ENCODE data around the gene AMBRA1.
"Not testable (repeated sequence)": the region's sequence is repeated elsewhere in the genome, so short reads cannot be mapped to it uniquely, and the experiment has no call there.

The AMBRA1 gene

DNA sequence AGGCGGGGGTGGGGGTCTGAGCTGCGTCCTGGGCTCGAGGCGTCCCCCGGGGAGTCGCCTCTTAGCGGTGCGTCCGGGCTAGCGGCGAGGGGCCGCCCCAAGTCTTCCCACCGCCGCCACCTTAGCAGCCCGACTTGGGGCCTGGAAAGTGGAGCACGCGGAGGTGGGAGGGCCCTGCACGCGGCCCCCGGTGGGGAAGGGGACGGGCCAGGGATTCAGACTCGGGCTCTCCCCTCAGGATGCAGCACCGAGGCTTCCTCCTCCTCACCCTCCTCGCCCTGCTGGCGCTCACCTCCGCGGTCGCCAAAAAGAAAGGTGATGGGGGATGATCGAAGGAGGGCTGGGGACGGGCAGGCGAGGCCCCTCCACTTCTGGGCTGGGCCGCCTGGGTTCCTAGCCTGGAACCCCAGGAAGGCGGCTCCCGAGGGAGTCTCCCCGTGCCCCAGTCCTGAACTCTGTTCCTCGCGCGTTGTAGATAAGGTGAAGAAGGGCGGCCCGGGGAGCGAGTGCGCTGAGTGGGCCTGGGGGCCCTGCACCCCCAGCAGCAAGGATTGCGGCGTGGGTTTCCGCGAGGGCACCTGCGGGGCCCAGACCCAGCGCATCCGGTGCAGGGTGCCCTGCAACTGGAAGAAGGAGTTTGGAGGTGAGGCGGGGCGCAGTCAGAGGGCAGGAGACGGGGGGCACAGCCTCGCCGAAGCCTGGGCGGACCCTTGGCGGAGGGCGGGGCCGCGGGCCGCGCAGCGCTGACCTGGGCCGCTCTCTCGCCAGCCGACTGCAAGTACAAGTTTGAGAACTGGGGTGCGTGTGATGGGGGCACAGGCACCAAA lies 211.8 kb downstream of the AMBRA1 start:
- DNase-seq (ENCODE audit: low spot score): peak; percentile 58

GRCh38 chr11:46381048-46381818 lies 212.6 kb downstream of the AMBRA1 start, which contains the start of gene MDK:
Gene MDK (plus strand): TSS chr11:46381669. CDS start chr11:46382058, 389 bp downstream.
- DNase-seq (ENCODE audit: low spot score): peak; percentile 72

DNA sequence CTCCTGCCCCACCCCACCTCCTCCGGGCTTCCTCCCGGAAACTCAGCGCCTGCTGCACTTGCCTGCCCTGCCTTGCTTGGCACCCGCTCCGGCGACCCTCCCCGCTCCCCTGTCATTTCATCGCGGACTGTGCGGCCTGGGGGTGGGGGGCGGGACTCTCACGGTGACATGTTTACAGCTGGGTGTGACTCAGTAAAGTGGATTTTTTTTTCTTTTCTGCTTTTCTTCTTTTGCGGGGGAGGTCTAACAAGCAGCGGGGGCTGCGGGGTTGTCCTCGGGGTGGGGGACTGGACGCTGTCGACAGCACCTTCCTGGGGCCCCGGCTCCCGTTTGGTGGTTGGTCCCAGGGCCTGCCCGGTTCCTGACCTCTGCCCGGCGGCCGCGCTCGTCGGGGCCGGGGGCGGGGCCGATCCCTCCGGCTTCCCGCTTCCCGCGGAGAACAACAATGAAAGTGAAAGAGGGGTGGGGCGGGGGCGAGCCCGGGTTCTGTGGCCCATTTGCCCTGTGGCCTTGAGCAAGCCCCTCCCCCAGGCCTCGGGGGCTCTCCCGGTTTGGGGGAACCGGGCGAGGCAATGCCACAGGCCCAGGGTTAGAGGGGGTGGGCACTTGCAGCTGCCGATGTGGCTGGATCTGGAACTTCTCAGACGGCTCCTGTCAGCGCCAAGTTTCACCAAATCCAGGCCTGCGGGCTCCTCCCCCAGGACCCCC lies 213.3 kb downstream of the AMBRA1 start:
- DNase-seq (ENCODE audit: low spot score): peak; percentile 82

- not testable (repeated sequence) for DNase-seq (ENCODE audit: low spot score)
Measured at GRCh38 chr11:46379482-46380293, 214.1 kb downstream of the AMBRA1 start.

DNA sequence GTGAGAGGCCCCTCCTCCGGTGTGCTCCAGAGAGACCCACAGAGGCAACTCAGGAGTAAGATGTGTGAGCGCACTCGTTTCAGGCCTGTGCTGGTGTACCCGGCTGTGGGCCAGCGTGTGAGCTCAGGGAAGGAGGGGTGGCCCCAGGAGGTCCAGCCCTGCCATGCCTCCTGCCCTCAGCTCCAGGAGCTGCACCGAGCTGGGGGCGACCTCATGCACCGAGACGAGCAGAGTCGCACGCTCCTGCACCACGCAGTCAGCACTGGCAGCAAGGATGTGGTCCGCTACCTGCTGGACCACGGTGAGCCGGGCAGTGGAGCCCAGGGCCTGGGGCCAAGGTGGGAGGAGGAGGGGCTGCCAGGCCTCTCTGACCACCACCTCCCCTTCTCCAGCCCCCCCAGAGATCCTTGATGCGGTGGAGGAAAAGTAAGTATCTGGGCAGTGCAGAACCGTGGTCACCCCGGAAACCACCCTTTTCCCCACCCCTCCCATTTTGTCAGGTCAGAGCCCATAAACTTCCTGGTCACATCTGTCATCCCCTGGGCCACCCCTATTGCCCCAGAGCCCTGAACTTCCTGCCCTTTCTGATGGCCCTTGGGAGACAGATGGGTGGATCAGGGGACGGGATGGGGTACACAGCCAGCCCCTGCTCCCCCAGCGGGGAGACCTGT lies 214.9 kb downstream of the AMBRA1 start:
- no peak for DNase-seq (ENCODE audit: low spot score)

DNA sequence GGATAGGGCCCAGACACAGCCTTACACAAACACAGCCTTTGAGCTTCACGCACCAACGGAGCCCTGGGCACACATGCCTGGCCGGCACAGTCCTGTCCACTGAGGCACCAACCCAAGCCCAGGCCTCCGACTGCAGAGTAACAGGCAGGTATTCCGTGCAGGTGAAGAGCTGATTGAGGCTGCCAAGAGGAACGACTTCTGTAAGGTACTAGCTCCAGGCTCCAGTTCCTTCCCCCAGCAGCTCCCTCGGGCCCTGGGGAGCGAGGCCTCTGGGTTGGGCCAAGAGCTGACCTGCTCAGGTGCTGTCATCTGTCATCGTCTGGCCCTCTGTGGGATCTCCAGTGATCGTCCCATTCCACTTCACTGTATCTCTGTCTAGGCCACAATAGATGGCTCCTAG lies 215.5 kb downstream of the AMBRA1 start:
- DNase-seq (ENCODE audit: low spot score): no peak

GRCh38 chr11:46377831-46378230 lies 216.0 kb downstream of the AMBRA1 start:
- no peak for DNase-seq (ENCODE audit: low spot score)

- DNase-seq (ENCODE audit: low spot score): no peak
Measured at GRCh38 chr11:46377290-46377689, 216.5 kb downstream of the AMBRA1 start.

DNA sequence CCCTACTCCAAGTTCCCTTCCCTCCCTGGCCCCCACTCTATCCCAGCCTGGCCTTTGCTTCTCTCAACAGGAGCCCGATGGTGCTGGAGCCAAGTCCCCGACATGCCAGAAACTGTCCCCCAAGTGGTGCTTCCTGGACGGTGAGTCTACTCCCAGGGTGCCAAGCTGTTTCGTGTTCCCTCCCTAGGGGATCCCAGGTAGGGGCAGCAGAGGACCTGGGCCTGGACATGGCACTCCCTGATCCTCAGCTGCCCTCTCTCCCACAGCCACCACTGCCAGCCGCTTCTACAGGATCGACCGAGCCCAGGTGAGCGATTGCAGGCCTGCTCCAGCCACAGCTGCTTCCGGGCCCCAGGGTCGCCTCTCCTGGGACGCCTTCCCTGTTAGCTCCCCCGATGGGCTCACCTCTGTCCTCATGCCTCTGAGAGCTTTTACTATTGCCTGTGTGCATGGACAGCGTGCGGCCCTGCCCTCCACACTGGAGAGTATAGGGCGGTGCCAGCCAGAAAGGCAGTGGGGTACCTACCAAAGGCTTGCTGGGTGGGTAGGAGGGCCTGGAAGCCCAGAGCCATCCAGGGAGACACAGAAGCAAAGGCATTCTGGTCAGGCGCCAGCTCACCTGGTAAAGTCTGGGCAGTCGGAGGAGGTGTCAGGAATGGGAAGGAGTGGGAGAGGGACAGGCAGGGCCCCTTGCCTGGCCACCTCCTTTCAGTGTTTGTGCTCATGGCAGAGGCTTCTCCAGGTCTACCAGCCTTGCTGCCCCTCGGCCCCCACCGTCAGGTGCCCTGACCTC lies 217.4 kb downstream of the AMBRA1 start:
- no peak for DNase-seq (ENCODE audit: low spot score)

DNA sequence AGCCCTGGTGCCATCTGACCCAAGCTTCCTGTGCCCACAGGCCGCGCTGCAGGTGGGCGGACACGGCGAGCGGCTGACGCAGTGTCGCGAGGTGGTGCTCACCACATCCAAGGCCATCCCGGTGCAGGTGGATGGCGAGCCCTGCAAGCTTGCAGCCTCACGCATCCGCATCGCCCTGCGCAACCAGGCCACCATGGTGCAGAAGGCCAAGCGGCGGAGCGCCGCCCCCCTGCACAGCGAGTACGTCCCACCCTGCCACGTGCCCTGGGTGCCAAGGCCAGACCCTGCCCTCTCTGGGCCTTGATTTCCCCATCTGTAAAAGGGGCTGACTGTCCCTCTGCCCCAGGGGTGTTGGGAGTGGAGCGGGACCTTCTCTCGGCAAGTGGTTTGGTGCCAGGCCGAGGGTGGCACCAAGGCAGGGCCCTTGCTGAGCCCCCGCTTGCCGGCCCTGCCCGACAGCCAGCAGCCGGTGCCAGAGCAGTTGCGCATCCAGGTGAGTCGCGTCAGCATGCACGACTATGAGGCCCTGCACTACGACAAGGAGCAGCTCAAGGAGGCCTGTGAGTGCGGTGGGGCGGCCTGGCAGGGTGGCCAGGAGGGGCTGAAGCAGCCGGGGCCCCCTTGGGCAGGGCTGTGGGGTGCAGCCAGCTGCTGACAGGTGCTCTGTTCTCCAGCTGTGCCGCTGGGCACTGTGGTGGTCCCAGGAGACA lies 218.3 kb downstream of the AMBRA1 start:
- DNase-seq (ENCODE audit: low spot score): no peak

DNA sequence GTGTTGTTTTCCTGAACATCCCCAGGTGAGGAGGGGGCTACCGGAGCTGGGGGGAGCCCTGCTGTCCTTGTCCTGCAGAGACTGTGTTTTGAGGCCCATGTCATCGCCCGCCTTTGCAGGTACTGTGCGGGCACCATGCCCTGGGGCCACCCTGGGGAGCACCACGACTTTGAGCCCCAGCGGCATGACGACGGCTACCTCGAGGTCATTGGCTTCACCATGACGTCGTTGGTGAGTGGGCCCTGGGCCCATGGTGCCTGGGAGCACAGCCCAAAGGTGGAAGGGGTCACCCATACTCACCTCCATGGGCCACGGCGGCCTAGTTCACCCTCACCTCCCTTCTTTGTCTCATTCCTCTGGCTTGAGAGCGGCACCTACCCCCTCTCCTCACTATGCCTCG lies 219.0 kb downstream of the AMBRA1 start:
- no peak for DNase-seq (ENCODE audit: low spot score)

DNA sequence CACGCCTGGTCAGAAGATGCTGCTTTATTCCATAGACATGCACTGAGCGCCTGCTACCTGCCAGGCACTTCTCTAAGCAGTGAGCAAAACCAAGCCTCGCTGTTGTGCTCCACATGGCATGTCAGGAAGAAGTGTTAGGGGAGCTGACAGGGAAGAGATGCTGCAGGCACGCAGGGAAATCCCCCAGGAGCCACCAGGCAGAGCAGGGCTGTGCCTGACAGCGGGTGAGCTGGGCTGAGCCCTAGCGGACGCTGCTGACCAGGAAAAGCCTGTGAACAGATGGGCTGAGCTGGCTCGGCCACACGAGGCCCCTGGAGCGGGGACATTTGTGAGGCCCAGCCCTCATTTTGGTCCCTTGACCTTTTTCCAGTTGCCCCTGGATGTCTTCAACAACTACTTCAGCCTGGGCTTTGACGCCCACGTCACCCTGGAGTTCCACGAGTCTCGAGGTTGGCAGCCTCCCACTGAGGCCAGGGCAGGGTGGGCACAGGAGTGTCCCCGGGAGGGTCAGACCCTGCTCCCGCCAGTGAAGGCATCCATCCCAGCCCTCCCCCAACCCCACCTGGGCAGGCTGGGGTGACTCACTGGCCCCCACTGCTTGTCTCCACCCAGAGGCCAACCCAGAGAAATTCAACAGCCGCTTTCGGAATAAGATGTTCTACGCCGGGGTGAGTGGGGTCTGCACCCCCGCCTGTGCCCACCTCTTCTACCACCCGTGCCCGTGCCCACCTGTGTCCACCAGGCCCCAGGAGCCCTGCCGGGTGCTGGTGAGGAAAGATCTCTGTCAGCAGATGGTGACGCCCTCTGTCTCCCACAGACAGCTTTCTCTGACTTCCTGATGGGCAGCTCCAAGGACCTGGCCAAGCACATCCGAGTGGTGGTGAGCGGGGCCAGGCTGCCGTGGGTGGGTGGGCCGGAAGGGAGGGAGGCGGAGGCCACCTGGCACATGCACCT lies 219.8 kb downstream of the AMBRA1 start:
- no peak for DNase-seq (ENCODE audit: low spot score)

- DNase-seq (ENCODE audit: low spot score): not testable (repeated sequence)
Measured at GRCh38 chr11:46372501-46372900, 221.3 kb downstream of the AMBRA1 start.

DNA sequence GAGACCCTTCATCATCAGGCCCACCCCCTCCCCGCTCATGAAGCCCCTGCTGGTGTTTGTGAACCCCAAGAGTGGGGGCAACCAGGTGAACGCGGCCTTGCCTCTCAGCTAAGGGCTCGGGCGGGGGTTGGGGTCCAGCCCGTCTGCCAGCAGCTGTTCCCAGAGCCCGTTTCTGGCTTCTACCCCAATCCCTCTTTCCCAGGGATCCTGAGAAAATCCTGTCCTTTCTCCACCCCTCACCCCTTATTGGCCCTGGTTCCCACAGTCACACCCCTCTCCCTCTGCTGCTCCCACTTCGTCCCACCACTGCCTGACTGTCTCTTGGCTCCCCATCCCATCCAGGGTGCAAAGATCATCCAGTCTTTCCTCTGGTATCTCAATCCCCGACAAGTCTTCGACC lies 221.7 kb downstream of the AMBRA1 start:
- no peak for DNase-seq (ENCODE audit: low spot score)

DNA sequence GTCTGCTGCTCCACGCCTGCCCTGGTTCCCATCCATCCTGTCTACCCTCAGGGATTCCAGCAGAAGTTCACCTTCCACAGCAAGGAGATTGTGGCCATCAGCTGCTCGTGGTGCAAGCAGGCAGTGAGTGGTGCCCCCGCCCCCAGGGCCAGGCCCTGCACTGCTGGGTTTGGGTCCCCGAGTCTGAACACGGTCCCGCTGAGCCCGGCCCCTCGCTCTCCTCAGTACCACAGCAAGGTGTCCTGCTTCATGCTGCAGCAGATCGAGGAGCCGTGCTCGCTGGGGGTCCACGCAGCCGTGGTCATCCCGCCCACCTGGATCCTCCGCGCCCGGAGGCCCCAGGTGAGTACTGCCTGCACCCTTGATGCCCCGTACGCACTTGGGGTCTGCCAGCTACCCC lies 222.6 kb downstream of the AMBRA1 start:
- DNase-seq (ENCODE audit: low spot score): not testable (repeated sequence)

DNA sequence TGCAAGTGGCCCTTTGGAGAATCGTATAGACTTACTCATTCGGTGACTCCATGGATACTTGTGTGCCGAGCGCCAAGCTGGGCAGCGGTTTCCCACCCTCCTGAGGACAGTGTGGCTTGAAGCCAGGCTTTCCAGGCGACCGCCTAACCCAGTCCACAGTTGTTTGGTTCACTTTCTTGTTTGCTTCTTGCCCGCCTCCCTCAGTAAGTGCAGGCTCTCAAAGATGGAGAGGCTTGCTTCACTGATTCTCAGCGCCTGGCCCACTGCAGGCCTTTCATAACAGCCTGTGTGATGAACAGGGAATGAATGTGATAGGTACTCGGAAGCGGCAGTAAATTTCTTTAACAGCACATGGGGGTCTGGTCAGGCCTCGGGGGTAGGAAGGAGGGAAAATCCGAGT lies 223.6 kb downstream of the AMBRA1 start:
- no peak for DNase-seq (ENCODE audit: low spot score)

- DNase-seq (ENCODE audit: low spot score): peak; percentile 89
Measured at GRCh38 chr11:46369458-46370152, 224.2 kb downstream of the AMBRA1 start.

- no peak for DNase-seq (ENCODE audit: low spot score)
Measured at GRCh38 chr11:46367916-46368267, 225.9 kb downstream of the AMBRA1 start.

Measured in AG08396 (cell line).